ENCODE results near the gene SLC26A4.

- TF ChIP-seq CTCF (IDR thresholded peaks at IDR 0.05) = no peak
- TF ChIP-seq POLR2A (IDR thresholded peaks at IDR 0.05) = no peak
These were observed 94.0 kb downstream of the SLC26A4 start for GRCh38 chr7:107754642-107755041.
